ENCODE data around the gene KCNJ16.
A peak's percentile ranks its signal among the peaks of the same experiment; 100 is the strongest.

KCNJ16 gene

DNA sequence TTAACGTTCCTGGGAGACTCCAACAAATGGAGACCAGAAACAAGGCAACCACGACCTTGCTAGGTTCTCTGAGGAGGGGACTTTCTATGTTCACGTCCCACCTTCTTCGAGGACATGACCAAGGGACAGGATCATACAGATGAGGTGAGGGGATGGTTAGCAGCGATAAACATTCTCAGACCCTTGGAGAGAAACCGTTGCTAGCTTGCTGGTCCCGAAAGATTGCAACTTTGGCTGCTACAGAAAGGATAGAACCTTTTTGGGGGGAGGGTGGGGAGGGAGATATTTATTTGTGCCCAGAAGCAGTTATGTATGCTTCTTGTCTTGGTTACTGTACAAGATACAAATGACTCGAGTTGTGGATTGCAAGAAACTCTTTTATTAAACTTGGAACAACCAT is 59.0 kb downstream of the KCNJ16 start:
- TF ChIP-seq, protein P1, sequence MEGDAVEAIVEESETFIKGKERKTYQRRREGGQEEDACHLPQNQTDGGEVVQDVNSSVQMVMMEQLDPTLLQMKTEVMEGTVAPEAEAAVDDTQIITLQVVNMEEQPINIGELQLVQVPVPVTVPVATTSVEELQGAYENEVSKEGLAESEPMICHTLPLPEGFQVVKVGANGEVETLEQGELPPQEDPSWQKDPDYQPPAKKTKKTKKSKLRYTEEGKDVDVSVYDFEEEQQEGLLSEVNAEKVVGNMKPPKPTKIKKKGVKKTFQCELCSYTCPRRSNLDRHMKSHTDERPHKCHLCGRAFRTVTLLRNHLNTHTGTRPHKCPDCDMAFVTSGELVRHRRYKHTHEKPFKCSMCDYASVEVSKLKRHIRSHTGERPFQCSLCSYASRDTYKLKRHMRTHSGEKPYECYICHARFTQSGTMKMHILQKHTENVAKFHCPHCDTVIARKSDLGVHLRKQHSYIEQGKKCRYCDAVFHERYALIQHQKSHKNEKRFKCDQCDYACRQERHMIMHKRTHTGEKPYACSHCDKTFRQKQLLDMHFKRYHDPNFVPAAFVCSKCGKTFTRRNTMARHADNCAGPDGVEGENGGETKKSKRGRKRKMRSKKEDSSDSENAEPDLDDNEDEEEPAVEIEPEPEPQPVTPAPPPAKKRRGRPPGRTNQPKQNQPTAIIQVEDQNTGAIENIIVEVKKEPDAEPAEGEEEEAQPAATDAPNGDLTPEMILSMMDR (conservative IDR thresholded peaks at IDR 0.05; ENCODE audit: low read depth): no peak
- H3K27ac ChIP-seq: no peak overlapping the region
- POLR2A ChIA-PET (ENCODE audit: low non-redundant PET): no interaction called here
- CTCF ChIA-PET: no interaction called here
- DNase-seq (ENCODE audit: low spot score): no peak

DNA sequence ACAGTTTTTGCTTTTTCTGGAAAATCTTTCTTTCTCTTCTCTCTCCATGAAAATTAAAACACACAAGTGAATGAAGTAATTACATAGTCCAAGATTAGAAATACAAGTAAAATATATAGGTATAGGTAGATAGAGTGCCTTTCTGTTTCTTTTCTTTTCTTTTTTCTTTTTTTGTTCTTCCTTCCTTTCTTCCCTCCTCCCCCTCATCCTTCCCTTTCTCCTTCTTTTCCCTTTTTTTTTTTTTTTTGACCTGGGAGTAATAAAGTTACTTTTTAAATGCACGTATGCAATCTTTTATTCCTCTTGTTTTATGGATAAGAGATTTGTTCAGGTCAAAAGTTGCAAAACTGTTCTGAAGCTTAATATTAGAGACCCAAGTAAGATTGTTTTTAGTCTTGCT is 59.8 kb downstream of the KCNJ16 start:
- no peak for DNase-seq (ENCODE audit: low spot score)
- ChIA-PET CTCF (no interaction called here), POLR2A (ENCODE audit: low non-redundant PET) (no interaction called here)
- no peak overlapping the region for H3K27ac ChIP-seq
- TF ChIP-seq, protein P1 (conservative IDR thresholded peaks at IDR 0.05; ENCODE audit: low read depth): no peak

DNA sequence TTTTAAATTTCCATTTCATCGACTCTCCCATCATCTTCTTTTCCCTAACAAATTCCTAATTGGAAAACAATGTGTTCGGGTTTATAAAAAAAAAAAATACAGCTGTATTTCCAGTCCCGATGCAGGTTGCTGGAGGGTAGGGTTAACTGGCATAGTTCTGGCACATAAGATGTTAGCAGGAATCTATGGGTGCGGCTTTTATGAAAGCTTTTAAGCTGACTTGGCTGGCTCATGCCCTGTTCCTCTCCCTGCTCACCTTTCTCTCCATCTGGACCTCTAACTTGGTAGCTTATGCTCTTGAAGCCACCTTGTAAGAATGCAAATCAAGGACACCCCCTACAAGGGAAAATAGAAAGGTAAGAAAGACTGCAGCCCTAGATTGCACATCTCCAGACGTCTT is 61.1 kb downstream of the KCNJ16 start:
- no peak overlapping the region; the same call in 1 of the 2 replicates for H3K27ac ChIP-seq
- DNase-seq (ENCODE audit: low spot score): no peak
- ChIA-PET POLR2A (ENCODE audit: low non-redundant PET) (no interaction called here), CTCF (interaction anchor here (0.5 to 1.1 kb wide), 2 partner anchors 65 to 529 kb away, joined by 3 to 4 read pairs; no protein-coding TSS in a partner anchor)
- TF ChIP-seq, protein P1 (conservative IDR thresholded peaks at IDR 0.05; ENCODE audit: low read depth): no peak

DNA sequence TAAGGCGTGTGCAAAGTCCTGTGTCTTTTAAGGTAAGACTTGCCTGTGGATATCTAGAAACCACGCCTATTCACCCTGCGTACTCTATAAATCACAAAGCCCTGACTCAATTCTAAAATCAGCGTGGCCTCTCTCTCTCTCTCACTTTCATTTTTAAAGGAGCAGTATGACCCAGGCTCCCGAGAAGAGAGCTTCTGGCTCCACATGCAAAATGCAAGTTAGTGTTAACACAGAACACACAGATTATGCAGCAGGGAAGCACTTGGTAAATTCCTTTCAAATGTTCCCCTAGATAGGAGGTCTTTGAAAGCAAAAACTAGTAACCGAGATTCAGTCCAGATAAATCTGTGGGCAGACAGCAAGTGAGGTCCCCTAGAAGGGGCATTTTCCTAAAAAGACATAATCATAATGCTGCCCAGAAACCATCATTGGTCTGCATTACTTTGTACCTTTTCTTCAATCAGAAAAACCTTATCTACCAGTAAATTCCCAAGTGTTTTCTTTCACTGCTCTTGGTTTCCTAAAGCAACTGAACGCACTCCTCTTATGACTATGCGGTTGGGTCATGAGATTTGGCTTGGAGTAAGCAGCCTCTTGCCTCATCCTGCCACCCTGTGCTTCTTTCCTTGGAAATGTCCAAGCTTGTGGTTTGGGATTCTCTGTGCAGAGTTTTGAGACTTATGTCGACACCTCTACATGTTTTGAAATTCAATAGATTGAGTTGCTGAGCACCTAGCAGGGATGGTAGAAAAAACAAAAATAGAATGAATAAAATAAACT is 62.6 kb downstream of the KCNJ16 start:
- POLR2A ChIA-PET (ENCODE audit: low non-redundant PET): no interaction called here
- peak overlapping the region; percentile 25; the same call in 1 of the 2 replicates for H3K27ac ChIP-seq
- DNase-seq (ENCODE audit: low spot score): peak; percentile 66
- CTCF ChIA-PET: interaction anchor here (0.5 to 0.9 kb wide), 2 partner anchors 307 to 531 kb away, joined by 4 read pairs; no protein-coding TSS in a partner anchor
- TF ChIP-seq, protein P1 (conservative IDR thresholded peaks at IDR 0.05; ENCODE audit: low read depth): no peak

DNA sequence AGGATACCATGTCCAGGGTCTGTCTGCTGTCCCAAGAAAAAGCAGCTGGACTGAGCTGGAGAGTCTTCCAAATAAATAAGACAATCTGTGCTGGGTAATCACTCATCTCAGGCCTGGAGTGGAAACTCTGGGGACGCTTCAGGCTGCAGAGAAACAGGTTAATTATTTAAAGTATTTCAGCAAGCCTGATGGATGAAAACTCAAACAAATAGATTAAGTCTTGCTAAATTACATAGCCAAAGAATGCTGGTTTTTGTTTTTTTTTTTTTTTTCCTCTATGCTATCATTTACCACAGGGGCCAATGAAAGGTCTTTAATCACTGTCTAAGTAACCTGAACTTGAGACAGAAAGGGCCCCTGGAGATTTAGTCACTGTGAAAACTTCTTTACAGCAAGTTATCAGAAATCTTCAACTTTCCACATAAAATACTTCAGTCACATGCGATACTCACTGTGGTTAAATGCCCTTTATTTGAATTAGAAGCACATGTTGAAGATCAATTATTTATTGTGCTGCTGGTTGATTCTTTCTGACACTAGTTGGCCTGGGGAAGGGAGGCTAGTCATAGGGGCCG is 63.4 kb downstream of the KCNJ16 start:
- DNase-seq (ENCODE audit: low spot score): no peak
- POLR2A ChIA-PET (ENCODE audit: low non-redundant PET): no interaction called here
- peak overlapping the region; percentile 50 for H3K27ac ChIP-seq
- CTCF ChIA-PET: interaction anchor here (0.6 to 0.9 kb wide), 2 partner anchors 532 to 614 kb away, joined by 4 read pairs; no protein-coding TSS in a partner anchor
- TF ChIP-seq, protein P1 (conservative IDR thresholded peaks at IDR 0.05; ENCODE audit: low read depth): no peak

DNA sequence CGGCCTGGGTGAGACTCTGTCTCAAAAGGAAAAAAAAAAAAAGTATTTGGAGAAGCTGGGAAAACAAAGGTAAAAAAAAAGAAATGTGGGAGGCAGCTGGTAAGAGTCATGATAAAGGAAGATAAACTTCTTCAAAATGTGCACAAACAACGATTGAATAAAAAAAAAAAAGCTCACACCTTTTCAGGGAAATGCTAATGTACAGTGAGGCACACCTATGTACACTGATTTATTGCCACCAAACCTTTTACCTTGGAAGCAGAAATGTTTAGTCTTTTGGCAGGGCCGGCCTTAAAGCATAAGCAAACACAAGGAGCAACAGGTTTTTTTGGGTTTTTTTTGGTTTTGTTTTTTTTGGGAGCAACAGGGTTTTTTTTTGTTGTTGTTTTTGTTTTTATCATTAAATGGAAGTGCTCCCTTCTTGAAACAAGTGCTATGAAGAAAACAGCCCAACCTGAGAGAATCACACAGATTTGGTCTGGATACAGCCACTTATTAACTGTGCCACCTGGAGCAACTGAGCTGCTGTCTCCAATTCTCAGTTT is 64.5 kb downstream of the KCNJ16 start:
- DNase-seq (ENCODE audit: low spot score): no peak
- TF ChIP-seq, protein P1 (conservative IDR thresholded peaks at IDR 0.05; ENCODE audit: low read depth): no peak
- POLR2A ChIA-PET (ENCODE audit: low non-redundant PET): no interaction called here
- CTCF ChIA-PET: interaction anchor here (0.6 to 1.0 kb wide), 2 partner anchors 180 to 533 kb away, joined by 3 to 5 read pairs; no protein-coding TSS in a partner anchor
- peak overlapping the region; percentile 50 for H3K27ac ChIP-seq
